Stimulated activated CD4-positive, alpha-beta T cell treated with anti-CD3 and anti-CD28 coated beads, Interleukin-4, amount 100 ng/mL, for 4 hours (primary cell): Measurements from ENCODE around the gene PPP1R16B.

Source experiments
- DNase-seq, 2 experiments: peaks; one replicate each; pipeline ENCODE4 v3.0.0-alpha.2; 2020

Gene PPP1R16B

DNA sequence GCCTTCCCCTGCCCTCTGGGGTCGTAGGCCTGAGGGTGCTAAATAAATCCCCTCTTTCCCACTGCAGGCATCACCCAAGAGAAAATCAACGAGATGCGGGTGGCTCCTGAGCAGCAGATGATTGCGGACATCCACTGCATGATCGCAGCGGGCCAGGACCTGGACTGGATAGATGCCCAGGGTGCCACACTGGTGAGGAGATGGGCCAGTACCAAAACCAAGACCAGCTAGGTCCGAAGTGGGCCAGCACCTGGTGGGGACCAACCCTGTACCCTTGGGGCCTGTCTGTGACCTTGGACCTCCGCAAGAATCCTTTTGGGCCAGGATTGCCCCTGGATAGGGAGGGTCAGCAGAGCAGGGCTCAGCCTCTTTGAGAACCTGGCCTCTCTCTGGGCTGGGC, 97.1 kb downstream of the PPP1R16B start:
- no peak for DNase-seq

DNA sequence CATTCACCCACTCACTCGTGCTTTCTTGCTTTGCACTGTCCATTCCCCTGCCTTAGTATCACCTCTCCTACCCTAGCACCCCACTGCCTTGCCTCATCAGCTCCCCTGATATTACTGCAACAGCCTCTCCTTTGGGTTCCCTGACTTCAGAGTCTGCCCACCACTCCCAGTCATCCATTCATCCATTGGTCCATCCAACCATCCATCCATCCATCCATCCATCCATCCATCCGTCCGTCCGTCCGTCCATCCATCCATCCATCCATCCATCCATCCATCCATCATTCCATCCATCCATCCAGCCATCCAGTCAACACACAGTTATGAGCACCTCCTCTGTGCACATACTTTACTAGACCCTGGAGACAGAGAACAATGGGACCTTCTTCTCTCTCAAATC, 97.8 kb downstream of the PPP1R16B start:
- no peak for DNase-seq

DNA sequence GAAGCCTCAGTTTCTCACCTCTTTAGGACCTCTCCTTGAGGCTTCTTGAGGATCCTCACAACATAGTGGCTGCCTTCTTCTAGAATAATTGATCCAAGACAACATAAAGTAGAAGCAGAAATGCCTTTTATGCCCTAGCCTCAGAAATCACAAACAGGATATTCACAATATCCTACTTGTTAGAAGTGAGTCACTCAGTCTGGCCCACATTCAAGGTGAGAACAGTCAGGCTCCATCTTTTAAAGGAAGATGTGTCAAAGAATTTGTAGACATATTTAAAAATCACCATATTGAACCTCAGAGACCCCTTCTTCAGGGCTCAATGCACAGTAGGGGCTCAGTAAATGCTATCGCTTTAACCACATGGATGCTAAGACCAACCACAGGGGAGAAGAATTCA, 99.9 kb downstream of the PPP1R16B start:
- DNase-seq, result no peak

DNA sequence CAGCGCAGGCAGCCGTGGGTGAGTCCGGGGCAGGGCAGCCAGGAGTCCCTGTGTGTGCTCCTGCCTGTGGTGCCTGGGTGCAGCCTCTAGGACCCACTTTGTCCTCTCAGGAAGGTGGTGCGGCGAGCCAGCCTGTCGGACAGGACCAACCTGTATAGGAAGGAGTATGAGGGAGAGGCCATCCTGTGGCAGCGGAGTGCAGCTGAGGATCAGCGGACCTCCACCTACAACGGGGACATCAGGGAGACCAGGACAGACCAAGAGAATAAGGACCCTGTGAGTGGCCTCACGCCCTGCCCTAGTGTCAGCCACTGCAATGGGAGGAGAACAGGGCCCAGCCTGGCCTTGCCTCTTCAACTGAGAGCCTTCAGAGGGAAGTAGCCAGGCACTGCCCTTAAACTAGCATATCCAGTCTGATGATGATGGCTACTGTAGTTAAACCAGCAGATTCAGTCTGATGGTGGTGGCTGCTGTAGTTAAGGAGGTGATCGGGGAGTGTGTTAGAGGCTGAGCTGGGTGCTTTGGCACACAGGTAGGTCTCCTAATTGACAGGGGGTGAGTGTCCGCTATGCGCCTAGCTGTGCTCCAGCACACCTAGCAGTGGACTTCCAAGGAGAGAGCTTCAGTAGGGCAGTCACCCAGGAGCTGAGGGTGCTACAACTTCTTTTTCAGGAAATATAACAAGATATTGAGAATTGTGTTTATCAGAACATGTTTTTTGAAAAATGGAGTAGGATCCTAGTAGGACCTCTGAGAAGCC, 102.6 kb downstream of the PPP1R16B start:
- no peak for DNase-seq

DNA sequence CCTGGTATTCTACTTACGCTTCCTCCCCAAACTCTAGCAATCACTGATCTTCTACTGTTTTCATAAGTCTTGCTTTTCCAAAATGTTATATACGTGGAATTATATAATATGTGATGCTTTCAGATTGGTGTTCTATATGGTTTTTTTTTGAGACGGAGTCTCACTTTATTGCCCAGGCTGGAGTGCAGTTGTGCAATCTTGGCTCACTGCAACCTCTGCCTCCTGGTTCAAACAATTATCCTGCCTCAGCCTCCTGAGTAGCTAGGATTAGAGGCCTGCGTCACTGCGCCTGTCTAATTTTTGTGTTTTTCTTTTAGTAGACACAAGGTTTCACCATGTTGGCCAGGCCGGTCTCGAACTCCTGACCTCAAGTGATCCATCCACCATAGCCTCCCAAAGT, 109.9 kb downstream of the PPP1R16B start:
- DNase-seq, result no peak

DNA sequence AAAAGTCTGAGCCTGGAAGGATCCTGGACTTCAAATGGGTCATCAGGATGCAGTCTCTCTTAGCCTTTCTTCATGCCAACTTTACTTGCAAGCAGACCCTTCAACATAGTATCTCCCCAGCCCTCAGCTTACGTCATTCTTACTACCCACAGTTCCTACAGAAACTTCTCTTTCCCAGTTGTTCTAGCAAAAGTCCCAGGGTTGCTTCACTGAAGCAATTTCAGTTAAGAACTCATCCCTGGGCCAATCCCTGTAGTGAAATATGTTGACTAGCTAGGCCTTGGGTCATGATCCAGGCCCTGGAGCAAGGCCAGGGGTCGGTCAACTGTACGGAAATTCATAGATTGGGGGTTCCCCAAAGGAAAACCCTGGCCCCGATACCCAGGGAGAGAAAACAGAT, 112.2 kb downstream of the PPP1R16B start:
- no peak for DNase-seq

DNA sequence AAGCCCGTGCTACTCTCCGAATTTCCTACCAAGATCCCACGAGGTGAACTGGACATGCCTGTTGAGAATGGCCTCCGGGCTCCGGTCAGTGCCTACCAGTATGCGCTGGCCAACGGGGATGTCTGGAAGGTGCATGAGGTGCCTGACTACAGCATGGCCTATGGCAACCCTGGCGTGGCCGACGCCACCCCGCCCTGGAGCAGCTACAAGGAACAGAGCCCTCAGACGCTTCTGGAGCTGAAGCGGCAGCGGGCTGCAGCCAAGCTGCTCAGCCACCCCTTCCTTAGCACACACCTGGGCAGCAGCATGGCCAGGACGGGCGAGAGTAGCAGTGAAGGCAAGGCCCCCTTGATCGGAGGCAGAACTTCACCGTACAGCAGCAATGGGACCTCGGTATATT, 112.7 kb downstream of the PPP1R16B start:
- DNase-seq, result no peak

DNA sequence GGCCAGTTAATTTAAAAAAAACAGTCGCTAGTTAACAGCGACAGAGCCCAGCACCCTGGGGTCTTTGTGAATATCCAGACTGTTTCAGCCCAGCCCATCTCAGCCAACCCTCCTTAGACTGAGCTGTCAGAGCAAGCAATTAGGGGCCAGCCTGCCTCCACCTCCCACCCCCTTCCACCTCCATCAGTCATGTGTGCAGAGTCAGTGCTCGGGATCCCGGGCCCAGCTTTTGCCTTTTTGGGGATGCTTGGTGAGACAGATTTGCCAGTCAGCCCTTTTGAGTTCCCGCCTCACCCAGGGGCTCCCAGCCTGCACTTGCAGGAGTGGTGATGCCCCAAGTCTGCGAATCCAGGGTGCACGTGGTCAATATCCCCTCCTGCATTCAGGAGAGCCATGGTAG, 114.2 kb downstream of the PPP1R16B start:
- no peak for DNase-seq

DNA sequence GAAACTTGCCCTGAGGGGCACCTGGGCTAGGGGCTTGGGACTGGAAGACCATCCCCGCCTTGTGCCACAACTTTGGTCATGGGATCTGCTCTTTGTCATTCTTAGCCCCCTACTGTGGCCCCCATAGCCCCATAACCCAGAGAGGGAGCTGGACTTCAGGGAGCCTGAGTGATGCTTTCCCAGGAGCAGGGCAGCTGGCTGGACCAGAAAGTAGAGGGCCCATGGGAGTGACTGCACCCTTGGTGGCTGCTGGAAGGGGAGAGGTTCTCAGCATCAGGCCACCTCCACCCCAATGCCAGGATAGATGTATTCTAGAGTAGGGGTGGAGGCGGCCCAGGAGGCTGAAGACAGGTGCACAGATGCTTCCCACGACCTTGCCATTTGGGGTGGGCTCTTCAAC, 114.9 kb downstream of the PPP1R16B start:
- DNase-seq, result no peak

DNA sequence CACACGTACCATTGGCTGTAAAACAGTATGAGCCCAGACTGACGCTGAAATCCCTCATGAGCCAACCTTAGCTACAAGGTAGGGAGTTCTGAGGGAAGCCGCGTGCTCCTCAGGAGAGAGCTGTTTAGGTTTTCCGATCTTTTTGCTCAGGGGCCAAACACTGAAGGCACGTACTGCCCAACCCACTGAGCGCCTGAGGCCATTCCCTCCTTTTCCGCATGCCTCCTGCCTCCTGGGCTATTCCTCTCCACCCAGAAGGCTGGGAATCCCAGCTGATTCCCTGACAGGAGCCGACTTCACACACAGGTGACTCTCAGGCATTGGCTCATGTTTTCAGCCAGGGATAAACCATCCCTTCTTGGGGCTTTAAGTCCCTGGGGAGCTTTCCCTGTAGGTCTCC, 115.4 kb downstream of the PPP1R16B start:
- DNase-seq, result no peak

DNA sequence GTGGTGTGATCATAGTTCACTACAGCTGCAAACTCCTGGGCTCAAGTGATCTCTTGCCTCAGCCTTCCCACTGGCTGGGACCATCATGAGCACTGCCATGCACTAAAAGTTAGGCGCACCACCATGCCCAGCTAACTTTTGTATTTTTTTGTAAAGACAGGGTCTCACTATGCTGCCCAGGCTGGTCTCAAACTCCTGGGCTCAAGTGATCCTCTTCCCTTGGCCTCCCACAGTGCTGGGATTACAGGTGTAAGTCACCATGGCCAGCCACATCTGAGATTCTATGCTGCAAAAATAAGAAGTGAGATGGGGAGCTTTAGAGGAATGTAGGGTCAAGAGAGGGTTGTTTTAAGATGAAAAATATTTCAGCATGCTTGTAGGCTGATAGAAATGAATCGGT, 119.2 kb downstream of the PPP1R16B start:
- no peak for DNase-seq

DNA sequence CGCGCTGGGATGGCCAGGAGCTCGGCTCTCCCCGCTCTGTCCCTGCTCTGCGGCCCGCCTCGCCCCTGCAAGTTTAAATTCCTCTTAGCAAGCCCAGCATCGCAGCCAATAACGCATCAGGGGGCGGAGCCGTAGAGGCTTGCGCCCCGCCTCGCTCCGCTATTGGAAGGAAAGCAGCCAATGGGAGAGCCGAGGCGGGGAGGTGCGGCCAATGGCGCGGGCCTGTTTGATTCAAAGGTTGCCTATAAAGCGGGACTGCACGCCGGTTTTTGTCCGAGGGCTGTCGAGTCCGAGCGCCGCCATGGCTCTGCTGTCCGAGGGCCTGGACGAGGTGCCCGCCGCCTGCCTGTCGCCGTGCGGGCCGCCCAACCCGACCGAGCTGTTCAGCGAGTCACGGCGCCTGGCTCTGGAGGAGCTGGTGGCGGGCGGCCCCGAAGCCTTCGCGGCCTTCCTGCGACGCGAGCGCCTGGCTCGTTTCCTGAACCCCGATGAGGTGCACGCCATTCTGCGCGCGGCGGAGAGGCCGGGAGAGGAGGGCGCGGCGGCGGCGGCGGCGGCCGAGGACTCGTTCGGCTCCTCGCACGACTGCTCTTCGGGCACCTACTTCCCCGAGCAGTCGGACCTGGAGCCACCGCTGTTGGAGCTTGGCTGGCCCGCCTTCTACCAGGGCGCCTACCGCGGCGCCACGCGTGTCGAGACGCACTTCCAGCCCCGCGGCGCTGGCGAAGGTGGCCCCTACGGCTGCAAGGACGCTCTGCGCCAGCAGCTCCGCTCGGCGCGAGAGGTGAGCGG, 120.8 kb downstream of the PPP1R16B start, which contains the start of gene FAM83D:
Gene FAM83D, plus strand, starts transcription at position 276 of the 792 bp plus-strand sequence. Its CDS starts 26 bp downstream, at position 302.
- peak; percentile 92 for DNase-seq

DNA sequence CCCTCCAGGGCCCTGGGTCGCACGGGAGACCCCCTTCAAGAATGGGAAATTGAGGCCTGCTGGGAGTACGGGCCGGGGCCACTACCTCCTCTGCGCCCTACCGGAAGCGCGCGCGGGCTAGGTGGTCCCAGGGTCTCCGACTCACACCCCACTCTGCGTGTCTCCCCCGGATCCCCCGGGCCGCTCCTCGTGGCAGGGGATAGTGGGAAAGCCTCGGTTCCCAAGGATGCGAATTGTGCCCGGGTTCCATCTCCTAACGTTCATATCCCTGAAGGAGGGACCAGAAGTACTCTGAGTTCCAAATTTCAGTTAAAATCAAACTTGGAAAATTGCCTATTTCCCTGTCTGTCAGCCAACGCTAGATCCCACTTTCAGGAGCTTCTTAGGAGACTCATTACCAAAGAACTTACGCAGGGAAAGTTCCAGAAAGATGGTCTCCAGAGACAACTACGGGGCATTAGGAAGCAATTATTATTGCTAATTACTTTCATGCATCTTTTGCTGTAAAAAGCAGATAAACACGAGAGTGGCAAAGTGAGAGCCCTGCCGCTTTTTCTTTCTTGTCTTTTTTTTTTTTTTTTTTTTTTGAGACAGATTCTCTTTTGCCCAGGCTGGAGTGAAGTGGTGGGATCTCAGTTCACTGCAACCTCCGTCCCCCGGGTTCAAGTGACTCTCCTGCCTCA, 121.6 kb downstream of the PPP1R16B start:
- no peak for DNase-seq

DNA sequence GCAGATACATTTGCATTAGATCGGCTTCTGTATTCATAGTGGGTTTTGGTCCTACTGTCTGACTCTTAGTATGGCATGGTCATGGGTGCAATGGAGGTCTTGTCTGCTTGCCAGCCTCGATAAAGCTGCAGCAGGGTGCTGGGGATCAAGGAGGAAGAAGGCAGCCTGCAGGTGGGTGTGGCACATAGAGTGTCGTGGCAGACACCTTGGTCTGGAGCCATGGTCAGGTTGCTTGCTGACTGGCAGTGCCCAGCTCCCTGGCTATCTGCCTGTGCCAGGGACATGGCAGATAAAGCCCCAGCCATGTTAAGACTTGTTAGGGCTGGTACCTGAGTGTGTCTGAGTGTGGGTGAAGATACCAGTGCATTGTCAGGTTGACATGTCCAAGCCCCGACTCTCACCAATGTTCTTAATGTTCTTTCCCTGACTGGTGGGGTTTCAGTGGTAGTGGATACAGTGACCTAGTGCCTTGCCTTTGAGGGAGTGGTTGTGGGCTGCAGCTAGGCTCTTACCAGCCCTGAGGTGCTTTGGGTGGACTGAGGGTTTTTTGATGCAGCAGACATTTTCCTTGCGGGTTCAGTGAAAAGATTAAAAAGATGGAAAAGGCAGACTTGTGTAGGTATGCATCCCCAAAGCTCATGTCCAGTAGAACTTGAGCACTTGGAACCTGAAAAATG, 122.5 kb downstream of the PPP1R16B start:
- DNase-seq, result no peak

DNA sequence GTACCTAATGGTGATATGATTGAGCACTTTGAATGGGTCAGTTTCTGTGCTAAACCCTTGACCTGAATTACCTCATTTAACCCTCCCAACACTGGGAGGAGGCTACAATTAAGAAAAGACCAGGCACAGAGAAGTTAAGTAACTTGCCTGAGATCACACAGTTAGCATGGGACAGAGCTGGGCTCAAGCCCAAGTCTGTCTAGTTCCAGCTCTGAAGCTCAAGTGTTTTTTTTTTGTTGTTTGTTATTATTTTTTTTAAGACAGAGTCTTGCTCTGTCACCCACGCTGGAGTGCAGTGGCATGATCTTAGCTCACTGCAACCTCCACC, 124.7 kb downstream of the PPP1R16B start:
- no peak for DNase-seq

DNA sequence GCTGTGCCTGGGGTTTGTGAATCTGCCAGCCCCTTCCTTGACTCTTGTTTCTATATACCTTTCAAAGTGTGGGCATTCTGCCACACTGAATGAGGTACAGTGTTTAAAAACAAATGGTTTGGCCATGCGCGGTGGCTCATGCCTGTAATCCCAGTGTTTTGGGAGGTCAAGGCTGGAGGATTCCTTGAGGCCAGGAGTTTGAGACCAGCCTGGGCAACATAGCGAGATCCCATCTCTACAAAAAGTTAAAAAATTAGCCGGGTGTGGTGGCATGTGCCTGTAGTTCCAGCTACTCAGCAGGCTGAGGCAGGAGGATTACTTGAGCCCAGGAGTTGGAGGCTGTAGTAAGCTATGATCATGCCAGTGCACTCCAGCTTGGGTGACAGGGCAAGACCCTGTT, 126.5 kb downstream of the PPP1R16B start:
- no peak for DNase-seq

DNA sequence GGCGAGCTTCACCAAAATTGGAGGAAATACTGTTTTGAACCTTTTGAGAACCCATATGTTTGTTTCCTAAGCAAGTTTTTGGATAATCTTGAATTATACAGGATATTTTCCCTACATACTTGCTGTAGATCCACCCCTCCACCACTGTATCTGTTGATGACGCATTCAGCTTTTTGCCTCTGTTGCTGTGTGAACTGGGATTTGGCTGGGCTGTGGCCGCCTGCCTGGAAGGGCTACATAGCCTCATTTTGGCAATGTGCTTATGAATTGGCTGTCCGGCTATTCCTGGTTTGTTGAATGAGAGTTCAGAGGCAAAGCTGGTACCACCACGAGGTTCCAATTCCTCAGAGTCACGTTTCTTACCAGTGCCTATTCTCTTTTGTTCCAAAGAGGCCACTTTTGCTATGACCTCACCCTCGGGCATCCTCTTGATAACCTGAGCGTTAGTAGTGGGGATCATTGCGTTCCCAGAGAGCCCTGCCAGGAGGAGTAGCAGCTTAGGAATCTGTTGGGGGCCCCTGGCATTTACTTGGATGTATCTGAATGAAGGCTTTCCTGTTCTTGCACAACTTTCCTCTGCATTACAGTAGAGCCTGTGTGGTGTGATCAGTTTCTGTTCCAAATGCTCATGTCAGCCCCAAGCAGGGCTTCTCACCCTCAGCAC, 127.1 kb downstream of the PPP1R16B start:
- DNase-seq, result no peak

DNA sequence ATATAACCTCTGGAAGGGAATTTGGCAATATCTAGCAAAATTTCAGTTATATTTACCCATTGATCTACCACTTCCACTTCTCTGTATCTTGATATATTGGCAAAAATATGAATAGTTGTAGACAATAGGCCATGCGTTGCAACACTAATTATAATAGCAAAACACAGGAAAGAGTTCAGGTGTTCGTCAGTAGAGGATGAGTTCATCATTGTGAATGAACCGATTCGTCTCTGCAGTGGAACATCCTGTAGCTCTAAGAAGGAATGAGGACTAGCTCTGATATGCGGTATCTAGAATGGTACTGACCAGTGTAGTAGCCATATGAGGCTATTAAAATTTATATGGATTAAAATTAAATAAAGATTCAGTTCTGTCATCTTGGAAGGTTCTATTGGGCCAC, 129.0 kb downstream of the PPP1R16B start:
- DNase-seq, result no peak

DNA sequence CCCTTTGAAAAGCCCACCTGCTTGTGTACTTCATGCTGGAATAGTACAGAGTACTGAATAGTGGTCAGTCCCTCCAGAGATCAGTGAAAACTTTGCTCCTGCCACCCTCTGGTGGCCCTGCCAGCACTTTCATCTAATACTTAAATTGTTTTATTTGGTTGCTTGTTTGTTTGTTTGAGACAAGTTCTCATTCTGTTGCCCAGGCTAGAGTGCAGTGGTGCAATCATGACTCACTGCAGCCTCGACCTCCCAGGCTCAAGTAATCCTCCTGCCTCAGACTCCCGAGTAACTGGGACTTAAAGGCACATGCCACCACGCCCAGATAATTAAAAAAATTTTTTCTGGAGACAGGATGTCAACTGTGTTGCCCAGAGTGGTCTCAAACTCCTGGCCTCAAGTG, 129.8 kb downstream of the PPP1R16B start:
- no peak for DNase-seq

DNA sequence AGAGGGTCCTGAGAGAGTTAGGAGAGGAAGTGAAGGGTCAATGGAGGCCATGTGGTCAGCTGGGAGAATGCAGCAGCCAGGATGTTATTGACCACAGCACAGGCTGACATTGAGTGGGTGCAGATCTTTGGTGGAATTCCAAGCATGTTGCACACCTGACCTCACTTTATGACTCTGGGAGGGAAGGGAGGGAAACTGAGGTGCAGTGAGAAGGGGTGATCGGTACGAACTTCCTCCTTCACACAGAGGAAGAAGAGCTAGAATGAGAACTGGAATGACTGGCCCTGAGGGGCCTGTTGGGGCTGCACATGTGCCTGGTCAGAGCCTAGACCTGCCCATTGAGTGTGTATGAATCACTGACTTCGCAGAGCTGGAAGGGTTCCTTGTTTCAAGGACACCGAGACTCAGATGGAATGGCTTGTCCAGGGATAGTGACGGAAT, 130.5 kb downstream of the PPP1R16B start:
- DNase-seq, result no peak

DNA sequence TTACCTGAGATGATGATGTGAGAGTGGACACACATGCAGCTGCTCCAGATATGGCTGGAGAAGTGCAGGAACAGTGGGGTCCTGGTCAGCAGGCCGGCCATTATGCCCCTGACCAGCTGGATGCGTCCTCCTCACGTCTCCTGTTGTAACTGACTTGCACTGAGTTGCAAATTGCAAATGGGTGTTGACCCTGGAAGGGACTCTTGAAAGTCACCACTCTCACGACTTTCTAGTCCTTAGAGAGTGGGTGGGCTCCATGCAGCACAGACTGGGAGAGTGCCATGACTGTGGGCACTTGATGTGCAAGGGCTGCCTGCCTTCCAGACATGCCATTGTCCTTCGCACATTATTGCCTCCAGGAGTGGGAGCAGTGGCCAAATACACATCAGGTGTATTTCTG, 131.5 kb downstream of the PPP1R16B start:
- no peak for DNase-seq

DNA sequence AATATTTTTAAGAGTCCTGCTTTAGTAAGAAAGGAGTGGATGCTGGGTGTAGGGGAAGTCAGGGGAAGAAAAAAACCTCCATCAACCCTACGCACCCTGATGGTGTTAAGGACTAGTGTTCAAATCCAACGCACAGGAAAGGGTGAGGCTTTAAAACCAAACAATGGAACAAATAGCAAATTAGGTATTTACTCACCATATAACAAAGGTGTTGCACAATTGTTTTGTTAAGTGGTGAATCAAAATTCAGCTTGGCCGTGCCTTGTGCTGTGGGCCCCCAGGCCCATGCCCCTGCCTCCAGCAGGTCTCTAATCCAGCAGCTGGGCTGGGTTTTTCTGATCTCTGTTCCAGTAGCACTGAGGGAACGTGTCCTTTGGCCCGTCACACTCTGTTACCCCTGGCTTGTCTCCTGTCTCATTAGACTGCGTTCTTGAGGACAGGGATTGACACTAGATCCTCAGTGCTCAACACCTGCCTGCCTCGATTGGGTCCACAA, 132.5 kb downstream of the PPP1R16B start:
- DNase-seq, result no peak

DNA sequence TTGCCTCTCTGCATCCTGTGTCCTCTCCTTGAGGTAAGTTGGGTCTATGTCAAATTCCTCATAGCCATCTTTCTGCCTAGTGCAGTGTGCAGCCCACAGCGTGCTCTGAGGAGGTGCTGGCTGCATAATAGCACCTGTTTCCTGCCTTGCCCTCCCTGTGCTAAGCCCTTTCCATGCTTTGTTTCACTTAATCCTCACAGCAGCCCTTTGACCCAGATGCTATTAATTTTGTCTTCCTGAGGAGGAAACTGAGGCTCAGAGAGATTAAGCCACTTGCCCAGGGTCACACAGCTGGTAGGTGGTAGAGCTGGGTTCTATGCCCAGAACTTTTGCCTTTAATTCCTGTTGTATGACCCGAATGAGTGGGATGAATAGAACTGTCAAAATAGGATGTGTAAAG, 134.2 kb downstream of the PPP1R16B start:
- DNase-seq, result no peak
